ENCODE measurements around the gene GRIN2D. TPM values are rescaled to one million over a fixed set of nuclear protein-coding genes. Genes with fewer than 3 reads are reported as not detected.

The GRIN2D gene
- total RNA-seq, 2 donors from 2014 or later = 0.35 to 0.49 TPM

- H3K27me3 ChIP-seq = peaks cover 6% of the 10 kb centered on the region
Measured at GRCh38 chr19:48418317-48419064, 25.0 kb downstream of the GRIN2D start.

GRCh38 chr19:48419158-48419920, 25.9 kb downstream of the GRIN2D start:
- TF ChIP-seq CTCF (IDR thresholded peaks at IDR 0.05) = no peak
- Histone ChIP-seq H3K27ac (no peak overlapping the region), H3K9me3 (no peaks in the 10 kb centered on the region), H3K4me3 (no peak overlapping the region), H3K4me1 (no peaks in the 10 kb centered on the region), H3K36me3 (no peaks in the 10 kb centered on the region), H3K27me3 (peaks cover 4% of the 10 kb centered on the region), H3K9ac (ENCODE audit: low read depth in 2 of 2, low read length in 2 of 2) (no peak overlapping the region)
- peak; percentile 61 for DNase-seq
- intact Hi-C loops (cut with DNase I) = no loop called here

More at GRCh38 chr19:48418317-48419064, 25.0 kb downstream of the GRIN2D start:
- Histone ChIP-seq H3K9me3 (no peaks in the 10 kb centered on the region), H3K27ac (no peak overlapping the region), H3K36me3 (no peaks in the 10 kb centered on the region), H3K9ac (ENCODE audit: low read depth in 2 of 2, low read length in 2 of 2) (no peak overlapping the region), H3K4me1 (no peaks in the 10 kb centered on the region), H3K4me3 (no peak overlapping the region)
- TF ChIP-seq CTCF (IDR thresholded peaks at IDR 0.05) = no peak
- no peak for DNase-seq
- intact Hi-C loops (cut with DNase I) = no loop called here

GRCh38 chr19:48421548-48421947, 28.1 kb downstream of the GRIN2D start:
- no peak overlapping the region for H3K9ac ChIP-seq (ENCODE audit: low read depth in 2 of 2, low read length in 2 of 2)
- TF ChIP-seq CTCF (IDR thresholded peaks at IDR 0.05) = no peak
- H3K4me1 ChIP-seq = no peaks in the 10 kb centered on the region
- no peaks in the 10 kb centered on the region for H3K9me3 ChIP-seq
- no peaks in the 10 kb centered on the region for H3K27me3 ChIP-seq
- H3K27ac ChIP-seq = no peak overlapping the region
- intact Hi-C loops (cut with DNase I) = no loop called here
- H3K36me3 ChIP-seq = no peaks in the 10 kb centered on the region
- no peak for DNase-seq
- no peak overlapping the region for H3K4me3 ChIP-seq

- intact Hi-C loops (cut with DNase I) = no loop called here
- Histone ChIP-seq H3K36me3 (no peaks in the 10 kb centered on the region), H3K4me3 (no peak overlapping the region), H3K4me1 (no peaks in the 10 kb centered on the region), H3K27ac (no peak overlapping the region), H3K9ac (ENCODE audit: low read depth in 2 of 2, low read length in 2 of 2) (no peak overlapping the region), H3K27me3 (no peaks in the 10 kb centered on the region), H3K9me3 (no peaks in the 10 kb centered on the region)
- DNase-seq = no peak
- no peak for TF ChIP-seq CTCF (IDR thresholded peaks at IDR 0.05)
Measured at GRCh38 chr19:48424694-48425219, 31.3 kb downstream of the GRIN2D start.

- intact Hi-C loops (cut with DNase I) = no loop called here
Measured at GRCh38 chr19:48428670-48429069, 35.2 kb downstream of the GRIN2D start.

More at GRCh38 chr19:48428670-48429069, 35.2 kb downstream of the GRIN2D start:
- no peak overlapping the region for H3K27ac ChIP-seq
- H3K4me1 ChIP-seq = no peaks in the 10 kb centered on the region
- H3K4me3 ChIP-seq = no peak overlapping the region
- no peak for DNase-seq
- H3K27me3 ChIP-seq = no peaks in the 10 kb centered on the region
- no peaks in the 10 kb centered on the region for H3K9me3 ChIP-seq
- TF ChIP-seq CTCF (IDR thresholded peaks at IDR 0.05) = no peak
- no peak overlapping the region for H3K9ac ChIP-seq (ENCODE audit: low read depth in 2 of 2, low read length in 2 of 2)
- no peaks in the 10 kb centered on the region for H3K36me3 ChIP-seq

All from colonic mucosa (tissue), 4 donors.